ENCODE data around the gene EIF4E2.

Gene EIF4E2

GRCh38 chr2:232603283-232603682 is 52.8 kb downstream of the EIF4E2 start:
- no peak for DNase-seq

- DNase-seq: no peak
These were observed 54.0 kb downstream of the EIF4E2 start for GRCh38 chr2:232604535-232604934.

- DNase-seq: no peak
These were observed 56.5 kb downstream of the EIF4E2 start for GRCh38 chr2:232607011-232607410.

DNA sequence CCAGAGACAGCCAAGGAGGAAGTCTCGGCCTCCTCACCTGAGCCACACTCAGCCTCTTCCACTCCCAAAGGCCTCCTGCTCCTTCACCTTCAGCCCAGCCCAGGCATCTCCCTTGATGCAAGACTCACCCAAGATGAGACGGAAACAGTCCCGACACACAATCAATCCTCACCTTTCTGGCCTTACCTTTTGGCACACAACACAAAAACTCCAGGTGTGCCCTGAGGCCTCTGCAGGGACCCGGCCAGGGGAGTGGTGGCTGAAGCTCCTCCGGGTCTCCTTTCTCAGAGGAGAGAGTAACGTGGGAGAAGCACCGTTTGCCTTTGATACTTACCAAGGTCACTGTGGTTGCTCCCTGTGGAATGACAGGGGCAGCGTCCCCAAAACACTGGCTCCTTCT is 59.1 kb downstream of the EIF4E2 start:
- no peak for DNase-seq

DNA sequence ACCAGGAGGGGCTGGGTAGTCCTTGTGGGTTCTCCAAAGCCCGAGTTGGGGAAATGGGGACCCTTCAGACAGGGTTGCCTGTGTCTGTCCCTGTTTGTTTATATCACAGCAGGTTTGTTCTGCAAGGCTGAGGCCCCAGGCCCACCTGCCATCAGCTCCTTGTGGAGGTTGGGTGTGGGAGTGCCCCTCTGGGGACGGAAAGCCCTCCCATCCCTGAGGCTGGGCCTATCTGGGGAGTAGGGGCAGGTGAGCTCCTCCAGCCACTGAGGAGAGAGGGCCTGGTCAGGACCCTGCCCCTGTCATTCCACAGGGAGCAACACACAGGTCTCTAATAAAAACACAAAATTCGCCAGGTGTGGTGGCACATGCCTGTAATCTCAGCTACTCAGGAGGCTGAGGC is 59.6 kb downstream of the EIF4E2 start:
- no peak for DNase-seq

DNA sequence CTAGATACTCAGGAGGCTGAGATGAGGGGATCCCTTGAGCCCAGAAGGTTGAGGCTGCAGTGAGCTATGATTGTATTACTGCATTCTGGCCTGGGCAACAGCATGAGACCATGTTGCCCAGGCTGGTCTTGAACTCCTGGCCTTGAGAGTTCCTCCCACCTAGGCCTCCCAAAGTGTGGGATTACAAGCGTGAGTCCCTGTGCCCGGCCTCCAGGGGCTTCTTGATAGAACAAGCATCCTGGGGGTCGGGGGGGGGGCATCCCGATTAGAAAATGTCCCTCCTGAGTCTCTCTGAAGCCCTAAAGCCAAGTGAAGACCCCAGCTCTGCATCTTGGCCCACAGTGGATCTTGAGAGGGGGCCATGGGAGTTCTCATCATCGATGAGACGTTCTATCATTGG is 60.6 kb downstream of the EIF4E2 start:
- no peak for DNase-seq

DNA sequence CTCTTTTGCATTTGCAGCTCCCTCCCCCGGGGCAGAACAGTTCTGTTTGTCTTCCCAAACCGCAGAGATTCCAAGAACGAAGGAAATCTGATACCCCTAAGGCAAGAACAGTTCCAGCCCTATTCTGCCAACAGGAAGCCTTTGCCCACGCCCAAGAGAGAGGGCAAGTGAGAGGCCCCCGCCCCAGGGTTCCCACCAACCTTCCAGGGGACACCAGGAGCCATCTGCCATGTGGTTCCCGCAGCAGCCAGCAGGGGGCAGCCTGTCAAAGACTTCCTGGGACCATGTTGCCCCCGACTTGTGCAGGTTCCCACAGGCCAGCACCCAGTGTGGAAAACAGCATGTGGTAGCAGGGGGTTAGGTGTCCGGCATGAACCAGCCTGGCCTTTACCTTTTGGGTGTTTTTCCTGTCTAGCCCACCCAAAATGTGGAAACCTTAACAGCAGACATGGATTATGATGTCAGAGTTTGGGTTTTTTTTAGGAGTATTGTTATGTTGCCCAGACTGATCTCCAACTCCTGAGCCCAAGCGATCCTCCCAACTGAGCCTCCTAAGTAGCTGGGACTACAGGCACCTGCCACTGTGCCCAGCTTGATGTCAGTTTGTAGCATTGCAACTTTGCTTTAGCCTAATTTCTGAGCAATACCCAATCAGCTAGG is 61.2 kb downstream of the EIF4E2 start:
- peak; percentile 18 to 46 for DNase-seq

- no peak for DNase-seq
These were observed 63.1 kb downstream of the EIF4E2 start for GRCh38 chr2:232613538-232614134.

DNA sequence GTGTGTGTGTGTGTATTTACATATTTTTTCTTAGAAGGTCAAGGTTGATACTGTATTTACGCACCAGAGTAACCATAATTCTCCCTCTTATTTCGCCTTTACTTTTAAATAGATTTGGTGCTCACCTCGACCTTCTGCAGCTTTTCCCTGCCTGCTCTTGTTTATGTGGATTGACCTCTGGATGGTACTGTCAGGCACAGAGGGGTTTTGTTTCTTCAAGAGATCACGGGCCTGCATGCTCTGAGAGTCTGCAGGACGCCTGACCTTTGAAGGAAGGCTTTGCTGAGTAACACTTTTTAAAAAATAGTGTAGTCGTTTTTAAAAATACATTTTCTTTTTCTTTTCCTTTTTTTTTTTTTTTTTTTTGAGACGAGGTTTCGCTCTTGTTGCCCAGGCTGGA is 64.8 kb downstream of the EIF4E2 start:
- no peak for DNase-seq

Measured in NCI-H524 (cell line).